ENCODE results near the gene SIPA1L2.

SIPA1L2 gene

GRCh38 chr1:232629250-232630046 lies 485 bp downstream of the SIPA1L2 start:
- TF ChIP-seq ZNF274 (IDR thresholded peaks at IDR 0.05; ENCODE audit: low read depth, low read length) = no peak
- H3K4me3 ChIP-seq (ENCODE audit: low read length) = peak overlapping the region; percentile 78

GRCh38 chr1:232628335-232629249 lies 1.3 kb downstream of the SIPA1L2 start:
- no peak for TF ChIP-seq ZNF274 (IDR thresholded peaks at IDR 0.05; ENCODE audit: low read depth, low read length)
- H3K4me3 ChIP-seq (ENCODE audit: low read length) = peak overlapping the region; percentile 78

GRCh38 chr1:232627645-232628334 lies 2.1 kb downstream of the SIPA1L2 start:
- peak overlapping the region; percentile 78; the same call in 1 of the 2 replicates for H3K4me3 ChIP-seq (ENCODE audit: low read length)
- no peak for TF ChIP-seq ZNF274 (IDR thresholded peaks at IDR 0.05; ENCODE audit: low read depth, low read length)

GRCh38 chr1:232627171-232627570 lies 2.8 kb downstream of the SIPA1L2 start:
- no peak for TF ChIP-seq ZNF274 (IDR thresholded peaks at IDR 0.05; ENCODE audit: low read depth, low read length)
- H3K4me3 ChIP-seq (ENCODE audit: low read length) = no peak overlapping the region

- TF ChIP-seq ZNF274 (IDR thresholded peaks at IDR 0.05; ENCODE audit: low read depth, low read length) = no peak
- H3K4me3 ChIP-seq (ENCODE audit: low read length) = no peak overlapping the region
These were observed 3.5 kb downstream of the SIPA1L2 start for GRCh38 chr1:232626452-232626851.

- no peak for TF ChIP-seq ZNF274 (IDR thresholded peaks at IDR 0.05; ENCODE audit: low read depth, low read length)
- no peak overlapping the region for H3K4me3 ChIP-seq (ENCODE audit: low read length)
These were observed 4.5 kb downstream of the SIPA1L2 start for GRCh38 chr1:232625319-232625868.

GRCh38 chr1:232624546-232625281 lies 5.2 kb downstream of the SIPA1L2 start:
- no peak for TF ChIP-seq ZNF274 (IDR thresholded peaks at IDR 0.05; ENCODE audit: low read depth, low read length)
- no peak overlapping the region for H3K4me3 ChIP-seq (ENCODE audit: low read length)

- no peak for TF ChIP-seq ZNF274 (IDR thresholded peaks at IDR 0.05; ENCODE audit: low read depth, low read length)
These were observed 7.0 kb downstream of the SIPA1L2 start for GRCh38 chr1:232622981-232623380.

GRCh38 chr1:232622378-232622777 lies 7.6 kb downstream of the SIPA1L2 start:
- H3K4me3 ChIP-seq (ENCODE audit: low read length) = no peak overlapping the region
- no peak for TF ChIP-seq ZNF274 (IDR thresholded peaks at IDR 0.05; ENCODE audit: low read depth, low read length)

More at GRCh38 chr1:232622981-232623380, 7.0 kb downstream of the SIPA1L2 start:
- H3K4me3 ChIP-seq (ENCODE audit: low read length) = no peak overlapping the region

- no peak for TF ChIP-seq ZNF274 (IDR thresholded peaks at IDR 0.05; ENCODE audit: low read depth, low read length)
- no peak overlapping the region for H3K4me3 ChIP-seq (ENCODE audit: low read length)
These were observed 8.9 kb downstream of the SIPA1L2 start for GRCh38 chr1:232621050-232621449.

- TF ChIP-seq ZNF274 (IDR thresholded peaks at IDR 0.05; ENCODE audit: low read depth, low read length) = no peak
These were observed 9.5 kb downstream of the SIPA1L2 start for GRCh38 chr1:232620356-232620969.

GRCh38 chr1:232617237-232617636 lies 12.7 kb downstream of the SIPA1L2 start:
- no peak overlapping the region for H3K4me3 ChIP-seq (ENCODE audit: low read length)
- TF ChIP-seq ZNF274 (IDR thresholded peaks at IDR 0.05; ENCODE audit: low read depth, low read length) = no peak

More at GRCh38 chr1:232620356-232620969, 9.5 kb downstream of the SIPA1L2 start:
- no peak overlapping the region for H3K4me3 ChIP-seq (ENCODE audit: low read length)

- no peak overlapping the region for H3K4me3 ChIP-seq (ENCODE audit: low read length)
- TF ChIP-seq ZNF274 (IDR thresholded peaks at IDR 0.05; ENCODE audit: low read depth, low read length) = no peak
These were observed 14.6 kb downstream of the SIPA1L2 start for GRCh38 chr1:232615306-232615800.

All from GM08714 (cell line).